ENCODE data around the gene GCAT. TPM values are rescaled to one million over a fixed set of nuclear protein-coding genes. Genes with fewer than 3 reads are reported as not detected.

Gene GCAT
- total and polyA plus RNA-seq, 2 of the 13 experiments (the other 11 are each of a cell fraction or from before 2014, with no cell fraction given), result 28.0 to 50.3 TPM

GRCh38 chr22:37842015-37842793 is 34.5 kb downstream of the GCAT start (continued):
- TF ChIP-seq MED1 (CRISPR knock-in tag; IDR thresholded peaks at IDR 0.05) (peak; percentile 33; the same call in 1 of the 2 replicates), GABPB1 (CRISPR knock-in tag; IDR thresholded peaks at IDR 0.05) (no peak), SP5 (CRISPR knock-in tag; IDR thresholded peaks at IDR 0.05; ENCODE audit: borderline replicate concordance, low read depth) (peak; percentile 49; the same call in 1 of the 2 replicates), ETV6 (CRISPR knock-in tag; conservative IDR thresholded peaks at IDR 0.05) (no peak), SALL1 (CRISPR knock-in tag; IDR thresholded peaks at IDR 0.05) (peak; percentile 19; the same call in 1 of the 2 replicates), RXRB (CRISPR knock-in tag; IDR thresholded peaks at IDR 0.05; ENCODE audit: borderline replicate concordance) (peak; percentile 12; the same call in 1 of the 2 replicates), ZHX2 (IDR thresholded peaks at IDR 0.05; ENCODE audit: low read depth) (no peak), ZHX2 (CRISPR knock-in tag; IDR thresholded peaks at IDR 0.05; ENCODE audit: borderline replicate concordance) (no peak), GMEB1 (CRISPR knock-in tag; IDR thresholded peaks at IDR 0.05; ENCODE audit: borderline replicate concordance) (no peak), ZNF550 (CRISPR knock-in tag; IDR thresholded peaks at IDR 0.05; ENCODE audit: borderline replicate concordance) (no peak), ZNF431 (CRISPR knock-in tag; IDR thresholded peaks at IDR 0.05; ENCODE audit: borderline replicate concordance, low read depth) (no peak), ZNF329 (CRISPR knock-in tag; IDR thresholded peaks at IDR 0.05; ENCODE audit: low read depth) (no peak), STAT5B (CRISPR knock-in tag; IDR thresholded peaks at IDR 0.05) (no peak), WIZ (CRISPR knock-in tag; IDR thresholded peaks at IDR 0.05) (no peak), GTF3A (CRISPR knock-in tag; conservative IDR thresholded peaks at IDR 0.05) (no peak), TEF (CRISPR knock-in tag; IDR thresholded peaks at IDR 0.05) (no peak), ESRRA (CRISPR knock-in tag; IDR thresholded peaks at IDR 0.05; ENCODE audit: low read depth) (peak; percentile 73; the same call in 1 of the 2 replicates), USF2 (IDR thresholded peaks at IDR 0.05; ENCODE audit: low read depth, low read length) (no peak), USF2 (CRISPR knock-in tag; IDR thresholded peaks at IDR 0.05; ENCODE audit: borderline replicate concordance) (no peak)
